PC-9 (cell line): Measurements from ENCODE around the gene GHR.

ENCODE experiments used
- EZH2 ChIP-seq: fragments of 200-600 bp; sonication (generic); IDR thresholded peaks from 2 replicates; pipeline ENCODE4 v1.8.0; 2017; ENCODE audit warnings: antibody characterized with exemption, low read depth
- TF ChIP-seq, protein P1 (sequence below): fragments of 200-600 bp; sonication (generic); conservative IDR thresholded peaks from 2 replicates; pipeline ENCODE4 v1.6.1; 2017; ENCODE audit warnings: mixed run types, antibody characterized with exemption, mild to moderate bottlenecking, moderate library complexity

DNA sequence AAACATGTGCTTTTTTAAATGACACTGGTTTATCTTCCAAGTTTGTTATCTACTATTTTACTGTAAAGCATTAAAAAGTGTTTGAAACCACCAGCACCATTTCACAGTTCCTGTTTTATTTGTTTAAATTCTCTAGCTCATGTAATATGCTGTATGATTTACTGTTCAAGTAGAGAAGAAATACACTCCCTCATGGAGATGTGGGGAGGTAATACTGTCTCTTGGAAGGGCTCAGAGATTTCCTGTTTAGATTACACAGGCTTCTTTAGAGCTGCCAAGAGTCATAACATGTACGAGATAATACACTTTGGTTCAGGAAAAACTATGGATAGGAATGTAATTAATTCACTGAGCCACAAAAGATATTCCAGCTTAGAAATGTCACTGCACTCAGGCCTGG, 198.4 kb downstream of the GHR start:
- TF ChIP-seq, protein P1, sequence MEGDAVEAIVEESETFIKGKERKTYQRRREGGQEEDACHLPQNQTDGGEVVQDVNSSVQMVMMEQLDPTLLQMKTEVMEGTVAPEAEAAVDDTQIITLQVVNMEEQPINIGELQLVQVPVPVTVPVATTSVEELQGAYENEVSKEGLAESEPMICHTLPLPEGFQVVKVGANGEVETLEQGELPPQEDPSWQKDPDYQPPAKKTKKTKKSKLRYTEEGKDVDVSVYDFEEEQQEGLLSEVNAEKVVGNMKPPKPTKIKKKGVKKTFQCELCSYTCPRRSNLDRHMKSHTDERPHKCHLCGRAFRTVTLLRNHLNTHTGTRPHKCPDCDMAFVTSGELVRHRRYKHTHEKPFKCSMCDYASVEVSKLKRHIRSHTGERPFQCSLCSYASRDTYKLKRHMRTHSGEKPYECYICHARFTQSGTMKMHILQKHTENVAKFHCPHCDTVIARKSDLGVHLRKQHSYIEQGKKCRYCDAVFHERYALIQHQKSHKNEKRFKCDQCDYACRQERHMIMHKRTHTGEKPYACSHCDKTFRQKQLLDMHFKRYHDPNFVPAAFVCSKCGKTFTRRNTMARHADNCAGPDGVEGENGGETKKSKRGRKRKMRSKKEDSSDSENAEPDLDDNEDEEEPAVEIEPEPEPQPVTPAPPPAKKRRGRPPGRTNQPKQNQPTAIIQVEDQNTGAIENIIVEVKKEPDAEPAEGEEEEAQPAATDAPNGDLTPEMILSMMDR: no peak
- TF ChIP-seq EZH2: no peak
